Measurements from ENCODE around the gene ATF5.
"Not testable (repeated sequence)": the region's sequence is repeated elsewhere in the genome, so short reads cannot be mapped to it uniquely, and the experiment has no call there.

ATF5 gene

GRCh38 chr19:49924004-49924880 lies 4.8 kb upstream of the ATF5 start:
- DNase-seq, result no peak

GRCh38 chr19:49924881-49925210 lies 4.2 kb upstream of the ATF5 start:
- DNase-seq, result not testable (repeated sequence)

GRCh38 chr19:49925486-49925885 lies 3.5 kb upstream of the ATF5 start:
- DNase-seq, result no peak

- no peak for DNase-seq
Measured at GRCh38 chr19:49926515-49926914, 2.5 kb upstream of the ATF5 start.

- DNase-seq, result no peak
Measured at GRCh38 chr19:49927526-49928264, 1.3 kb upstream of the ATF5 start.

- peak; percentile 97 for DNase-seq
Measured at GRCh38 chr19:49929611-49930482, 842 bp downstream of the ATF5 start.

GRCh38 chr19:49930483-49931011 lies 1.5 kb downstream of the ATF5 start:
- peak; percentile 70 for DNase-seq

GRCh38 chr19:49931293-49932040 lies 2.5 kb downstream of the ATF5 start:
- no peak for DNase-seq

GRCh38 chr19:49932041-49932451 lies 3.0 kb downstream of the ATF5 start:
- no peak for DNase-seq

GRCh38 chr19:49932731-49933131 lies 3.7 kb downstream of the ATF5 start:
- no peak for DNase-seq

- DNase-seq, result no peak
Measured at GRCh38 chr19:49933643-49934042, 4.6 kb downstream of the ATF5 start.

GRCh38 chr19:49936549-49936948 lies 7.5 kb downstream of the ATF5 start:
- DNase-seq, result no peak

- DNase-seq, result peak; percentile 9
Measured at GRCh38 chr19:49937750-49938381, 8.9 kb downstream of the ATF5 start.

GRCh38 chr19:49938662-49939061 lies 9.7 kb downstream of the ATF5 start:
- DNase-seq, result no peak

GRCh38 chr19:49939721-49940481 lies 10.9 kb downstream of the ATF5 start:
- no peak for DNase-seq

- DNase-seq, result no peak
Measured at GRCh38 chr19:49940482-49940791, 11.4 kb downstream of the ATF5 start.

GRCh38 chr19:49944567-49944966 lies 15.6 kb downstream of the ATF5 start:
- not testable (repeated sequence) for DNase-seq

- no peak for DNase-seq
Measured at GRCh38 chr19:49946415-49946814, 17.4 kb downstream of the ATF5 start.

GRCh38 chr19:49949742-49950589 lies 21.0 kb downstream of the ATF5 start:
- no peak for DNase-seq

GRCh38 chr19:49950590-49950948 lies 21.6 kb downstream of the ATF5 start:
- DNase-seq, result no peak

All from NCI-H187 treated with DMSO at 0.1 percent for 48 hours (cell line).